B cell (primary cell): ENCODE measurements around the gene NEK8. TPM values are rescaled to one million over a fixed set of nuclear protein-coding genes. Genes with fewer than 3 reads are reported as not detected.

Source experiments
- ATAC-seq: fragments of 200-7000 bp; cut with Tn5 transposase; one replicate; pipeline ENCODE4 v1.10.0; 2021; ENCODE audit warnings: low read depth, mild to moderate bottlenecking, moderate number of reproducible peaks, moderate library complexity
- CTCF ChIA-PET: fragments of 350-600 bp; sonication (Branson Sonifier 250); formaldehyde crosslinking; loops from one replicate; lab custom pipeline; 2021; ENCODE audit warnings: antibody characterized with exemption, inconsistent platforms; lab: Charles Lee
- POLR2A ChIA-PET: fragments of 350-600 bp; sonication (Branson Sonifier 250); formaldehyde crosslinking; loops from one replicate; lab custom pipeline; 2021; ENCODE audit warnings: antibody characterized with exemption; lab: Charles Lee
- DNase-seq: peaks from one replicate; pipeline ENCODE4 v3.0.0; 2013
- H2AFZ ChIP-seq: 2 replicates; pipeline ENCODE4 v1.6.1; 2012; ENCODE audit warnings: mild to moderate bottlenecking, low read depth, low read length; ENCODE audit not compliant: insufficient read depth, poor library complexity, severe bottlenecking
- H3K27ac ChIP-seq, 2 donors: 1 replicate in 1 of 2; 2 replicates in 1 of 2; pipeline ENCODE4 v1.5.1; 2012 to 2013; ENCODE audit warnings: low read length in 2 of 2, mild to moderate bottlenecking in 2 of 2, moderate library complexity in 1 of 2
- H3K27me3 ChIP-seq, 4 experiments: fragments of 200-600 bp in 1 of 4; sonication (generic) in 1 of 4; replicated peaks in 1 of 4; 1 replicate in 2 of 4; 2 replicates in 2 of 4; pipeline versions ENCODE4 v1.6.1 to v1.7.0; 2013 to 2016; ENCODE audit warnings: low read length in 3 of 4, mild to moderate bottlenecking in 2 of 4, mixed read lengths in 1 of 4, moderate library complexity in 1 of 4; ENCODE audit not compliant: insufficient read depth in 4 of 4, control insufficient read depth in 3 of 4; ENCODE audit errors: control extremely low read depth in 1 of 4
- H3K36me3 ChIP-seq, 2 experiments: replicated peaks in 1 of 2; 1 replicate in 1 of 2; 2 replicates in 1 of 2; pipeline versions ENCODE4 v1.6.1 to v1.7.1; 2013; ENCODE audit warnings: low read length in 1 of 2; ENCODE audit not compliant: insufficient read depth in 2 of 2, control insufficient read depth in 1 of 2; ENCODE audit errors: control extremely low read depth in 1 of 2, extremely low read depth in 1 of 2
- H3K4me1 ChIP-seq, 2 donors: fragments of 200-600 bp in 1 of 2; sonication (generic) in 1 of 2; 1 replicate in 1 of 2; 2 replicates in 1 of 2; pipeline versions ENCODE4 v1.5.1 to v1.6.1; 2013 to 2017; ENCODE audit warnings: low read length in 2 of 2; ENCODE audit not compliant: control insufficient read depth in 2 of 2, insufficient read depth in 2 of 2
- H3K4me2 ChIP-seq: replicated peaks from 2 replicates; pipeline ENCODE3; 2012; ENCODE audit warnings: mild to moderate bottlenecking, low read depth, low read length; ENCODE audit not compliant: poor library complexity, severe bottlenecking
- H3K4me3 ChIP-seq, 5 experiments: fragments of 200-600 bp in 1 of 5; sonication (generic) in 1 of 5; 1 replicate in 3 of 5; 2 replicates in 2 of 5; pipeline versions ENCODE4 v1.5.1 to v1.7.0; 2011 to 2016; ENCODE audit warnings: low read length in 4 of 5, mild to moderate bottlenecking in 4 of 5, low read depth in 2 of 5, control low read depth in 1 of 5, moderate library complexity in 1 of 5; ENCODE audit not compliant: insufficient read depth in 1 of 5; ENCODE audit errors: control extremely low read depth in 1 of 5, extremely low read depth in 1 of 5
- H3K79me2 ChIP-seq: fragments of 200-600 bp; sonication (generic); one replicate; pipeline ENCODE4 v1.6.0; 2016; ENCODE audit warnings: low read length; ENCODE audit not compliant: control insufficient read depth, insufficient read depth
- H3K9ac ChIP-seq: fragments of 200-600 bp; sonication (generic); 2 replicates; pipeline ENCODE4 v1.6.1; 2017; ENCODE audit warnings: mild to moderate bottlenecking, low read length, moderate library complexity
- H3K9me3 ChIP-seq, 3 donors: one replicate each; pipeline versions ENCODE4 v1.6.1 to v1.7.1; 2013; ENCODE audit warnings: low read length in 2 of 3; ENCODE audit not compliant: control insufficient read depth in 2 of 3, insufficient read depth in 1 of 3; ENCODE audit errors: control extremely low read depth in 1 of 3
- H4K20me1 ChIP-seq: 2 replicates; pipeline ENCODE4 v1.6.0; 2012; ENCODE audit warnings: mild to moderate bottlenecking, low read length; ENCODE audit not compliant: insufficient read depth, control insufficient read depth, poor library complexity, severe bottlenecking
- H3K27ac Mint-ChIP-seq: one replicate; pipeline ENCODE4 v1.8.0; 2021; ENCODE audit warnings: mixed read lengths
- H3K27me3 Mint-ChIP-seq: one replicate; pipeline ENCODE4 v1.8.0; 2021; ENCODE audit warnings: mixed read lengths
- H3K4me1 Mint-ChIP-seq: one replicate; pipeline ENCODE4 v1.8.0; 2021; ENCODE audit warnings: mixed read lengths
- H3K4me3 Mint-ChIP-seq: one replicate; pipeline ENCODE4 v1.8.0; 2021; ENCODE audit warnings: mixed read lengths
- H3K9me3 Mint-ChIP-seq: one replicate; pipeline ENCODE4 v1.8.0; 2022; ENCODE audit warnings: mixed read lengths; ENCODE audit not compliant: insufficient read depth
- EZH2 ChIP-seq: IDR thresholded peaks from 2 replicates; pipeline ENCODE4 v1.6.1; 2012; ENCODE audit warnings: borderline replicate concordance, low read depth, mild to moderate bottlenecking, moderate library complexity, low read length; ENCODE audit not compliant: insufficient read depth, poor library complexity, severe bottlenecking
- WGBS: methylation state at CpG from one replicate; pipeline ENCODE4 v1.1.5; 2013; ENCODE audit warnings: missing lambda C conversion rate; ENCODE audit not compliant: insufficient coverage; 5-methylcytosine and 5-hydroxymethylcytosine counted together
- intact Hi-C: fragments of 100-400 bp; cut with micrococcal nuclease; formaldehyde crosslinking; loops from one replicate; pipeline ENCODE4 v1.10.0; 2022
- polyA plus RNA-seq: library from polyadenylated mRNA; depleted of rRNA; stranded (reverse); fragments of >200 nt; gene quantifications from 2 replicates; pipeline ENCODE4 v1.2.3, GENCODE V29; 2012
- total RNA-seq, 2 donors: library from RNA; stranded (reverse); fragments of 120-200 nt in 1 of 2; gene quantifications; 1 replicate in 1 of 2; 2 replicates in 1 of 2; pipeline versions ENCODE4 v1.2.3 to v1.2.4, GENCODE V29; 2013 to 2022
- TF ChIP-seq, protein P1 (sequence below): fragments of 200-600 bp; IDR thresholded peaks from one replicate; pipeline ENCODE4 v1.8.0; 2022; ENCODE audit warnings: antibody characterized with exemption, mild to moderate bottlenecking

The NEK8 gene
- total and polyA plus RNA-seq, 2 donors (not counting 1 experiment from before 2014, with no cell fraction given): 58.0 to 305 TPM

- POLR2A ChIA-PET: interaction anchor here (1.9 to 16.2 kb wide), 3 partner anchors 10 to 21 kb away, joined by 9 to 511 read pairs (median 9); partner anchors contain the start of genes NEK8, RPL23A and TLCD1
- no peaks in the 10 kb centered on the region for H3K27me3 ChIP-seq
- DNase-seq (no peak), ATAC-seq (no peak)
- peaks cover 41% of the 10 kb centered on the region for H3K79me2 ChIP-seq
- CTCF ChIA-PET: interaction anchor here (0.5 to 18.9 kb wide), 5 partner anchors 11 to 152 kb away, joined by 3 to 1020 read pairs (median 12); partner anchors contain the start of genes NEK8, RPL23A and TLCD1
- peaks cover 0 to 27% (median 0%) of the 10 kb centered on the region in 3 donors for H3K9me3 ChIP-seq
- peak overlapping the region in 2 of 5 experiments; percentile 25 to 35 for H3K4me3 ChIP-seq
- intact Hi-C loops: no loop called here
- Mint-ChIP-seq H3K4me1 (peaks cover 65% of the 10 kb centered on the region), H3K4me3 (peak overlapping the region; percentile 86), H3K27ac (peak overlapping the region; percentile 95), H3K9me3 (no peaks in the 10 kb centered on the region), H3K27me3 (no peaks in the 10 kb centered on the region)
- peaks cover 71 to 78% of the 10 kb centered on the region in 2 donors for H3K4me1 ChIP-seq
- no peak for TF ChIP-seq EZH2
- TF ChIP-seq, protein P1, sequence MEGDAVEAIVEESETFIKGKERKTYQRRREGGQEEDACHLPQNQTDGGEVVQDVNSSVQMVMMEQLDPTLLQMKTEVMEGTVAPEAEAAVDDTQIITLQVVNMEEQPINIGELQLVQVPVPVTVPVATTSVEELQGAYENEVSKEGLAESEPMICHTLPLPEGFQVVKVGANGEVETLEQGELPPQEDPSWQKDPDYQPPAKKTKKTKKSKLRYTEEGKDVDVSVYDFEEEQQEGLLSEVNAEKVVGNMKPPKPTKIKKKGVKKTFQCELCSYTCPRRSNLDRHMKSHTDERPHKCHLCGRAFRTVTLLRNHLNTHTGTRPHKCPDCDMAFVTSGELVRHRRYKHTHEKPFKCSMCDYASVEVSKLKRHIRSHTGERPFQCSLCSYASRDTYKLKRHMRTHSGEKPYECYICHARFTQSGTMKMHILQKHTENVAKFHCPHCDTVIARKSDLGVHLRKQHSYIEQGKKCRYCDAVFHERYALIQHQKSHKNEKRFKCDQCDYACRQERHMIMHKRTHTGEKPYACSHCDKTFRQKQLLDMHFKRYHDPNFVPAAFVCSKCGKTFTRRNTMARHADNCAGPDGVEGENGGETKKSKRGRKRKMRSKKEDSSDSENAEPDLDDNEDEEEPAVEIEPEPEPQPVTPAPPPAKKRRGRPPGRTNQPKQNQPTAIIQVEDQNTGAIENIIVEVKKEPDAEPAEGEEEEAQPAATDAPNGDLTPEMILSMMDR: no peak
- H2AFZ ChIP-seq: no peak overlapping the region
- peak overlapping the region; percentile 36 for H3K9ac ChIP-seq
- peaks cover 0 to under 1% of the 10 kb centered on the region in 2 experiments for H3K36me3 ChIP-seq
- peak overlapping the region; percentile 88 for H3K4me2 ChIP-seq
- peak overlapping the region; percentile 86 to 100 for H3K27ac ChIP-seq
- peaks cover 16% of the 10 kb centered on the region for H4K20me1 ChIP-seq
- 69% methylated on average over 7 of the region's 10 CpGs for whole genome bisulfite sequencing
Observed at GRCh38 chr17:28740406-28741357, 12.1 kb downstream of the NEK8 start.
